GM18505 (cell line): ENCODE data around the gene PSEN2.
"Not testable (repeated sequence)": the region's sequence is repeated elsewhere in the genome, so short reads cannot be mapped to it uniquely, and the experiment has no call there.

Experiments
- ATAC-seq: cut with Tn5 transposase; IDR thresholded peaks from one replicate; pipeline ENCODE4 v1.9.1; 2021; ENCODE audit not compliant: unreplicated experiment
- POLR2A ChIP-seq: IDR thresholded peaks from 4 replicates; pipeline ENCODE4 v1.6.1; 2011; ENCODE audit warnings: borderline replicate concordance; ENCODE audit not compliant: insufficient read depth, insufficient read length; ENCODE audit errors: extremely low read depth

Gene PSEN2

GRCh38 chr1:226838456-226838855 is 32.0 kb upstream of the PSEN2 start:
- ATAC-seq: no peak
- TF ChIP-seq POLR2A: no peak

GRCh38 chr1:226845624-226846023 is 24.8 kb upstream of the PSEN2 start:
- no peak for TF ChIP-seq POLR2A
- no peak for ATAC-seq

- no peak for TF ChIP-seq POLR2A
- ATAC-seq: no peak
Measured at GRCh38 chr1:226846786-226847185, 23.6 kb upstream of the PSEN2 start.

- ATAC-seq: not testable (repeated sequence)
Measured at GRCh38 chr1:226854548-226854947, 15.9 kb upstream of the PSEN2 start.

- ATAC-seq: no peak
- TF ChIP-seq POLR2A: no peak
Measured at GRCh38 chr1:226862890-226863289, 7.5 kb upstream of the PSEN2 start.

- no peak for TF ChIP-seq POLR2A
- ATAC-seq: no peak
Measured at GRCh38 chr1:226863446-226863845, 7.0 kb upstream of the PSEN2 start.

GRCh38 chr1:226864311-226864710 is 6.1 kb upstream of the PSEN2 start:
- no peak for TF ChIP-seq POLR2A
- ATAC-seq: no peak

- no peak for TF ChIP-seq POLR2A
- ATAC-seq: no peak
Measured at GRCh38 chr1:226865590-226865989, 4.8 kb upstream of the PSEN2 start.

GRCh38 chr1:226867461-226868054 is 2.9 kb upstream of the PSEN2 start:
- no peak for TF ChIP-seq POLR2A
- ATAC-seq: no peak

GRCh38 chr1:226868726-226869125 is 1.7 kb upstream of the PSEN2 start:
- ATAC-seq: no peak
- no peak for TF ChIP-seq POLR2A

- no peak for TF ChIP-seq POLR2A
- no peak for ATAC-seq
Measured at GRCh38 chr1:226870026-226870400, 403 bp upstream of the PSEN2 start.

GRCh38 chr1:226871636-226872327 is 1.4 kb downstream of the PSEN2 start:
- no peak for TF ChIP-seq POLR2A
- ATAC-seq: no peak

- TF ChIP-seq POLR2A: no peak
- no peak for ATAC-seq
Measured at GRCh38 chr1:226872437-226872836, 2.0 kb downstream of the PSEN2 start.

- no peak for TF ChIP-seq POLR2A
- ATAC-seq: no peak
Measured at GRCh38 chr1:226873771-226874578, 3.6 kb downstream of the PSEN2 start.
